GM13976 (cell line): ENCODE measurements around the gene NMNAT1.
"Not testable (repeated sequence)": the region's sequence is repeated elsewhere in the genome, so short reads cannot be mapped to it uniquely, and the experiment has no call there.

Experiments used
- DNase-seq: peaks from one replicate; pipeline ENCODE4 v3.0.0; 2012; ENCODE audit warnings: low spot score
- CTCF ChIP-seq: IDR thresholded peaks from 2 replicates; pipeline ENCODE4 v1.5.1; 2012; ENCODE audit warnings: borderline replicate concordance, mild to moderate bottlenecking; ENCODE audit not compliant: insufficient read depth; ENCODE audit errors: extremely low read depth, missing control alignments, control extremely low read depth
- in situ Hi-C: fragments of 300-500 bp; cut with MboI; formaldehyde crosslinking; loops from one replicate; pipeline ENCODE4 v1.12.0; 2022; ENCODE audit warnings: low sequenced_read_pairs, mixed read lengths, inconsistent platforms; ENCODE audit not compliant: unreplicated experiment

NMNAT1 gene

GRCh38 chr1:9989773-9990172 is 46.5 kb downstream of the NMNAT1 start:
- TF ChIP-seq CTCF, result no peak
- no peak for DNase-seq
- in situ Hi-C loops, result no loop called here

GRCh38 chr1:9990944-9991343 is 47.7 kb downstream of the NMNAT1 start:
- no peak for TF ChIP-seq CTCF
- DNase-seq, result no peak
- in situ Hi-C loops, result no loop called here

- TF ChIP-seq CTCF, result no peak
- in situ Hi-C loops, result no loop called here
Measured at GRCh38 chr1:9992910-9993309, 49.6 kb downstream of the NMNAT1 start.

GRCh38 chr1:9993561-9994075 is 50.3 kb downstream of the NMNAT1 start:
- no peak for TF ChIP-seq CTCF
- in situ Hi-C loops, result no loop called here
- DNase-seq, result no peak

More at GRCh38 chr1:9992910-9993309, 49.6 kb downstream of the NMNAT1 start:
- DNase-seq, result no peak

- no peak for TF ChIP-seq CTCF
- peak; percentile 60 for DNase-seq
- in situ Hi-C loops, result no loop called here
Measured at GRCh38 chr1:9996624-9997582, 53.6 kb downstream of the NMNAT1 start, which contains the start of gene RBP7. RBP7 (plus strand) TSS chr1:9997228; CDS start chr1:9997259, 31 bp downstream.

- in situ Hi-C loops, result no loop called here
- DNase-seq, result no peak
- no peak for TF ChIP-seq CTCF
Measured at GRCh38 chr1:10001016-10001665, 57.9 kb downstream of the NMNAT1 start.

- DNase-seq, in situ Hi-C loops: not testable (repeated sequence)
Measured at GRCh38 chr1:10005248-10005647, 62.0 kb downstream of the NMNAT1 start.
